Measurements from ENCODE around the gene KRTAP5-11.
"Not testable (repeated sequence)": the region's sequence is repeated elsewhere in the genome, so short reads cannot be mapped to it uniquely, and the experiment has no call there.

KRTAP5-11 gene

DNA sequence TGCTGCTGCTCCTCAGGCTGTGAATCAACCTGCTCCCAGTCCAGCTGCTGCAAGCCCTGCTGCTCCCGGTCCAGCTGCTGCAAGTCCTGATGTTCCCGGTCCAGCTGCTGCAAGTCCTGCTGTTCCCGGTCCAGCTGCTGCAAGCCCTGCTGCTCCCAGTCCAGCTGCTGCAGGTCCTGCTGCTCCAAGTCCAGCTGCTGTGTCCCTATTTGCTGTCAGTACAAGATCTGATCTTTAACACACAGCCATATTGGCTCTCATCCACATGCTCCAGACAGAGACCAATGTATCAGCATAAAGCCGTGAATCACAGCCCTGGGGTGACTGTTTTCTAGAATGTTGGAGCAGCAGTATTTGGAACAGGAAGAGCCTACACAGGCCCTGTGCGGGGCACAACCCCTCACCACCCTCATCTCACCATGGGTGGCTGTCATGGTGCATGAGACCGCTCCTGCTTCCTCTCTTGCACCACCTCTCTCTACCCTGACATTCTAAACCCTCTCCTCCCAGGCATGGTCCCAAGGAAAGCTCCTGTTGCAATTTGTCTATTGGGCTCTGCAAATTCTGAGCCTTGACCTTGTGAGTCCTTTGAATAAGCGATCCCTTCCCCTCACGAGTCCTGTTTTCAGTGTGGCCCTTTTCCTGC is 13.8 kb downstream of the KRTAP5-11 start:
- in situ Hi-C loops (cut with HindIII; ENCODE audit: low pct_unique_long_range_greater_than_20kb, low sequenced_read_pairs) = no loop called here
- DNase-seq (ENCODE audit: low read depth in 1 of 2, low spot score in 1 of 2) = no peak
- TF ChIP-seq JUND (IDR thresholded peaks at IDR 0.05; ENCODE audit: low read depth) = no peak

DNA sequence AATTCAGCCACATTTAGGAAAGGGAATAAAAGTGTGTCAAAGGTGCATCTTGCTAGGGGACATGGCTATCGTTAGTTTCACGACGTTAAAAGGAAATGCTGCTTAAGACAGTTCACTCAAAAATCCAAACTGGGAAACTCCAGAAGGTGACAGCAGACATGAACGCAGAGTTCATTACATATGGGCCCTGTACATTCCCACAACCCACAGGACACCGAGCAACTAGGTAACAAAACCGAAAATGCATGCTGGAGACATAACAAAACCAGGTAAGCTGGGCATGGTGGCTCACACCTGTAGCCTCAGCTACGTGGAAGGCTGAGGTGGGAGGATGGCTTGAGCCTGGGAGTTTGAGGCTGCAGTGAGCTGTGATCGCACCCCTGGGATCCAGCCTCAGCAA is 15.0 kb downstream of the KRTAP5-11 start:
- in situ Hi-C loops (cut with HindIII; ENCODE audit: low pct_unique_long_range_greater_than_20kb, low sequenced_read_pairs); DNase-seq (ENCODE audit: low read depth in 1 of 2, low spot score in 1 of 2): not testable (repeated sequence)

DNA sequence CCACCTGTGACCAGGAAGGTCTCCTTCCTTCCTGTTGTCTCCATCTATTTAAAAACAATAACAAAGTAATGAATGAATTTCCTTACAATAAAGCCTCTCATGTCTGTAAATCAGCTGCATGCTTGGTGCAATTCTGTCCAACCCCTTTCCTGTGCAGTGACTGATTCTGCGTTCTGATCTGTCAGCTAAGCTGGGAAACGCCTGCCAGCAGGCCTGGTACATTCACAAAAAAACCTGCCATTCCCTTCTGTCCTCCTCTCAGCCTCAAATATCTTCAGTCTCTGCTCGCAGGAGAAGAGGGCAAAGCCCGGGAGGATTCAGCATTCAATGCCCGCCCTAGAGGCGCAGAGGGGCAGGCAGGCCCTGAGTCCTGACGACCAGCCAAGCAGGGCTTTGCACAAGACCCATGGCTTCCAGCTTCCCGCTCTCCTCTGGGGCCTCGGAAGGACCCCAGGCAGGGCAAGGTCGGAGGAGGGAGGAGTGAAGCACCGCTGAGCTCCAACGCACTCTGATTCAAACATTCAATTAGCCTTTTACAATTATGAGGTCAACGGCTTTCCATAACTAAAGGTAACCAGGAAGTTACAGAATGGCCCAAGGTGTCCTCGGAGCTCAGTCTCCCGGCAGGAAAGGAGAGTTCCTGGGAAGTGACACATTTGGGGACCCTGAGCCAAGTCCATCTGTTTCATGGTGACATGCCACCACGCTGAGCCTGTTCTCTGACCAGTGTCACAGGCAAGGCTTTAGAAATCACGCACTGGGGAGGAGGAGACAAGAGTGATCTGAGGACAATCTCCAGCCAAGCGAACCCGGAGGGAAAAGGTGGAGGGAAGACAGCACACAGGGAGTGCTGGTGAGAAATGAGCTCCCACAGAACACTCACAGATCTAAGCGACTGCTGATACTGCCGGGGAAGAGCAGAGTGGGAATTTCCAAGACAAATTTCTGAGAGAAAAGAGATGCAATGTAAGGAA is 15.8 kb downstream of the KRTAP5-11 start:
- in situ Hi-C loops (cut with HindIII; ENCODE audit: low pct_unique_long_range_greater_than_20kb, low sequenced_read_pairs); DNase-seq (ENCODE audit: low read depth in 1 of 2, low spot score in 1 of 2): not testable (repeated sequence)

DNA sequence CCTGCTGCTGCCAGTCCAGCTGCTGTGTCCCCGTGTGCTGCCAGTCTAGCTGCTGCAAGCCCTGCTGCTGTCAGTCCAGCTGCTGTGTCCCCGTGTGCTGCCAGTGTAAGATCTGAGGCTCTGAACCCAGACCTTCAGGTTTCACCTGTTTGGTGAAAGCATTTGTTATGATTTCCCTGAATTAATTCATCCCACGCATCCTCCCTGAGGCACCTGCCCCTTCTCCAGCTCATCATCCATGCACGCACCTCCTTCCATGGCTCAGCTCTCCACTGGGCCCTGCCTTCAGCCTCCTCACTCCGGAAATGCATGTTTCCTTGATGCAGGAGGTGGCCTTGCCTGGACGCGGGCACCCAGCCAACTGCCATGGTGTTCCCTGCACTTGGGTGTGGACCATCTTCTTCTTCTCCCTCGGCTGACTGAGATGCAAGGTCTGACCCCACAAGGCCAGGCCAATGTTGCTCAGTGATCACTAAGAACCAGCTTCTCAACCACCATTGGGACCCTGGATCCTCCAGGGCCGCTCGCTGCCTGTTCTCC is 16.5 kb downstream of the KRTAP5-11 start:
- no peak for TF ChIP-seq JUND (IDR thresholded peaks at IDR 0.05; ENCODE audit: low read depth)
- in situ Hi-C loops (cut with HindIII; ENCODE audit: low pct_unique_long_range_greater_than_20kb, low sequenced_read_pairs) = no loop called here
- peak in 1 of 2 experiments; percentile 42 for DNase-seq (ENCODE audit: low read depth in 1 of 2, low spot score in 1 of 2)

DNA sequence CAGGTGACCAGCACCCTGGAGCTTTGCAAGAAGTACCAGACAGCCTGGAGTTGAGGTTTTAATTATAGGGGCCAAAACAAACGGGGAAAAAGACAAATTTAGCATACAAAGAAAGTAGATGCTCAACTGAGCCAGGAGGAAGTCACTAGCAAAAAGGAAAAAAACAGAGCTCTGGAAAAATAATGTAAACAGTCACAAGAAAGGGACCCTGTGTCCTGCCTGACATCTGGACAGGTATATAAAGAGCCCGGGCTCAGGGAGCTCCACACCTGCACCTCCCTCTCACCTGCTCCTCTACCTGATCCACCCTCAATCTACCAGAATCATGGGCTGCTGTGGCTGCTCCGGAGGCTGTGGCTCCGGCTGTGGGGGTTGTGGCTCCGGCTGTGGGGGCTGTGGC is 17.4 kb downstream of the KRTAP5-11 start, which contains the start of gene KRTAP5-10:
Gene KRTAP5-10 (plus strand): TSS at position 301 of the 400 bp plus-strand sequence. CDS start 25 bp downstream, at position 326.
- TF ChIP-seq JUND (IDR thresholded peaks at IDR 0.05; ENCODE audit: low read depth) = no peak
- no peak for DNase-seq (ENCODE audit: low read depth in 1 of 2, low spot score in 1 of 2)
- in situ Hi-C loops (cut with HindIII; ENCODE audit: low pct_unique_long_range_greater_than_20kb, low sequenced_read_pairs) = no loop called here

DNA sequence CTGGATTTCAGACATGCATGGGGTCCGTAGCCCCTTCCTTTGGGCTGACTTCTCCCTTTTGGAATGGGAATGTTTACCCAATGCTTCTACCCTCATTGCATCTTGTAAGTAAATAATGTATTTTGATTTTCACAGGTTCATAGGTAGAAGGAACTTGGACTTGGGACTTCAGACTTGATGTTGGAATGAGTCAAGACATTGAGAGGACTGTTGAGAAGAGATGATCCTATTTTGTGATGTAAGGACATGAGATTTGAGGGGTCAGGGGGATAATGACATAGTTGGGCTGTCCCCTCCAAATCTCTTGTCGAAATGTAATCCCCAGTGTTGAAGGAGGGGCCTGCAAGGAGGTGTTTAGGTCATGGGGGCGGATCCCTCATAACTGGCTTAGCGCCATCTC is 18.2 kb downstream of the KRTAP5-11 start:
- DNase-seq (ENCODE audit: low read depth in 1 of 2, low spot score in 1 of 2) = no peak
- no peak for TF ChIP-seq JUND (IDR thresholded peaks at IDR 0.05; ENCODE audit: low read depth)
- in situ Hi-C loops (cut with HindIII; ENCODE audit: low pct_unique_long_range_greater_than_20kb, low sequenced_read_pairs) = no loop called here

DNA sequence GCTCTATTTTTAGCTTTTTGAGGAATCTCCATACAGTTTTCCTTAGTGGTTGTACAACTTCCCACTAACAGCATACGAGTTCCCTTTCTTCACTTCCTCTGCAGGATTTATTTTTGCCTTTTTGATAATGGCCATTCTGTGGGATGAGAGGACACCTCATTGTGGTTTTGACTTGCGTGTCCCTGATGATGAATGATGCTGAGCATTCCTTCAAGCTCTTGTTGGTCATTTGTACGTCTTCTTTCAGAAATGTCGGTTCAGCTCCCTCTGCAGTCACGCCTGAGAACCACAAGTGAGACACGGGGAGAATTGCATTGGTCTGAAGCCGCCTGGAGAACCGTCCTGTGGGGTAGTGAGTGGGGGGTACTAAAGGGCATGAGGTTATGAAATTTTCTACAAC is 19.3 kb downstream of the KRTAP5-11 start:
- in situ Hi-C loops (cut with HindIII; ENCODE audit: low pct_unique_long_range_greater_than_20kb, low sequenced_read_pairs) = no loop called here
- peak; percentile 54 to 71 for DNase-seq (ENCODE audit: low read depth in 1 of 2, low spot score in 1 of 2)
- no peak for TF ChIP-seq JUND (IDR thresholded peaks at IDR 0.05; ENCODE audit: low read depth)

DNA sequence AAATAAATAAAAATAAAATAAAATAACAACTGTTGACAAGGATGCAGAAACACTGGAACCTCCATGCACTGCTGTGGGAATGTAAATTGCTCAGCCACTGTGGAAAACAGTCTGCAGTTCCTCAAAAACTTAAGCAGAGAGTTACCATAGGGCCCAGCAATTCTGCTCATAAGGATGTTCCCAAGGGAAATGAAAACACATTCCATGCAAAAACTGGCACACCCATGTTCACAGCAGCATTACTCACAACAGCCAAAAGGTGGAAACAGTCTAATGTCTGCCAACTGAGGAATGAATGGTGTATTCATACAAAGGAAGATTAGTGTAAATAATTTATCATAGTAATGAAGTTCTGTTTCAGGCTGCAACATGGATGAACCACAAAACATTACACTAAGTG is 20.6 kb downstream of the KRTAP5-11 start:
- DNase-seq (ENCODE audit: low read depth in 1 of 2, low spot score in 1 of 2) = no peak
- TF ChIP-seq JUND (IDR thresholded peaks at IDR 0.05; ENCODE audit: low read depth) = no peak
- in situ Hi-C loops (cut with HindIII; ENCODE audit: low pct_unique_long_range_greater_than_20kb, low sequenced_read_pairs) = no loop called here

DNA sequence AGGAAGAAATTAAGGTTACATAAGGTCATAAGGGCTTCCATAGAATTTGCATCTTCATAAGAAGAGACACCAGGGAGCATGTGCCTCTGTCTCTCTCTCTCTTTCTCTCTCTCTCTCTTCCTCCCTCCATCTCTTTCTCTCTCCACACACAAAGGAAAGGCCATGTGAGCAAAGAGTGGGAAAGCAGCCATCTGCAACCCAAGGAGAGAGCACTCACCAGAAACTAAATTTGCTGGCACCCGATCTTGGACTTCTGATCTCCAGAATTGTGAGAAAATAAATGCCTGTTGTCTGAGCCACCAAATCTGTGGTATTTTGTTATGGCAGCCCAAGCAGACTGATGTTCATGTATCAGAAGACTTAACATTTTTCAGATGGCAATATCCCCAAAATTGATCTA is 23.7 kb downstream of the KRTAP5-11 start:
- in situ Hi-C loops (cut with HindIII; ENCODE audit: low pct_unique_long_range_greater_than_20kb, low sequenced_read_pairs) = no loop called here
- no peak for DNase-seq (ENCODE audit: low read depth in 1 of 2, low spot score in 1 of 2)
- no peak for TF ChIP-seq JUND (IDR thresholded peaks at IDR 0.05; ENCODE audit: low read depth)

DNA sequence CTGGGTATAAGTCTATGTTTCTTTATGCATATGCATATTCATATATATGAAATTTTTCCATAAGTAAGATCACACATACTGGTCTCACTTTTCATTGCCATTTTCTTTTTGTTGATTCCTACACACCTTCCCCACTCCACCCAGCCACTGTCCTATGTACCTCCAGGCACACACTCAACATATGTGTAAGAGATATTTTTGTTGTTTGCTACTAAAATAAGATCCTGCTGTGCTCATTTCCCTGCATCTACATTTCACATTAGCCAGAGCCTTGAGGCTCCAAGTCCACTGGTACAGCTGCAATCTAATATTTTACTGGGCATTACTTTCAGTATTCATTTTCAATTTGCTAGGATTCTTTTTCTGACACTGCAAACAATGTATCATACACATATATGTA is 25.4 kb downstream of the KRTAP5-11 start:
- no peak for TF ChIP-seq JUND (IDR thresholded peaks at IDR 0.05; ENCODE audit: low read depth)
- no peak for DNase-seq (ENCODE audit: low read depth in 1 of 2, low spot score in 1 of 2)
- in situ Hi-C loops (cut with HindIII; ENCODE audit: low pct_unique_long_range_greater_than_20kb, low sequenced_read_pairs) = no loop called here

DNA sequence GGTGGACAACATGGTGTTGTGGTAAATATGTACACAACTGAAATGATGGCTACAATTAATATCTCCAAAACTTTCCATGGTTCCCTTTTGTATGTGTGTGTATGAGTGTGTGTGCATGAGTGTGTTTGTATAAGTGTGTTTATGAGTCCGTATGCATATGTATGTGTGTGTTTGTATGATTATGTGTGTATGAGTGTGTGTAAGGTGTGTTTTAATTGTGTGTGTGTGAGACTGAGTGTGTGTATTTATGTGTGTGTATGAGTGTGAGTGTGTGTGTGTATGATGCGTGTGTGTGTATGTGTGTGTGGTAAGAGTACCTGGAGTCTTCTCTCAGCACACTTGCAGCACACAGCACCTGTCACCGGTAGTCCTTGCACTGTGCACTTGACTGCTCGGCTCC is 26.7 kb downstream of the KRTAP5-11 start:
- in situ Hi-C loops (cut with HindIII; ENCODE audit: low pct_unique_long_range_greater_than_20kb, low sequenced_read_pairs) = no loop called here
- TF ChIP-seq JUND (IDR thresholded peaks at IDR 0.05; ENCODE audit: low read depth) = no peak
- DNase-seq (ENCODE audit: low read depth in 1 of 2, low spot score in 1 of 2) = no peak

DNA sequence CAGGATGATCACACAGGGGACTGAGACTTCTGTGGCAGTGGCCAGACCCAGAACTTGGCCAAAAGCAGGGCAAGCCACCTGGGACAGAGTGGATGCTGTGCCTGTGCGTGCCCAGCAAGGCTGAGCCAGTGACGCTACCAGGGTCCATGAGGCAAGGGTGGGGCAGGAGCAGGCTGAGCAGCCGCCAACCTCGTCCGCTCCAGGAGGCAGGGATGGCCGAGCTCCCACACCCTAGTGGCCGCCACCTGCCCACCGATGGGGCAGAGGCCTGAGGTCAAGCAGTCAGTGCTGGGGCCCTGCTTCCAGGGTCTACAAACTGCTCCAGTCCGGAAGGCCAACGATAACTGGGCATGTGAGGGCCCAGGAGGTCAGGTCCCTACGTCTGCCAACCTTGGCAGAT is 27.2 kb downstream of the KRTAP5-11 start:
- TF ChIP-seq JUND (IDR thresholded peaks at IDR 0.05; ENCODE audit: low read depth) = no peak
- in situ Hi-C loops (cut with HindIII; ENCODE audit: low pct_unique_long_range_greater_than_20kb, low sequenced_read_pairs) = no loop called here
- no peak for DNase-seq (ENCODE audit: low read depth in 1 of 2, low spot score in 1 of 2)

DNA sequence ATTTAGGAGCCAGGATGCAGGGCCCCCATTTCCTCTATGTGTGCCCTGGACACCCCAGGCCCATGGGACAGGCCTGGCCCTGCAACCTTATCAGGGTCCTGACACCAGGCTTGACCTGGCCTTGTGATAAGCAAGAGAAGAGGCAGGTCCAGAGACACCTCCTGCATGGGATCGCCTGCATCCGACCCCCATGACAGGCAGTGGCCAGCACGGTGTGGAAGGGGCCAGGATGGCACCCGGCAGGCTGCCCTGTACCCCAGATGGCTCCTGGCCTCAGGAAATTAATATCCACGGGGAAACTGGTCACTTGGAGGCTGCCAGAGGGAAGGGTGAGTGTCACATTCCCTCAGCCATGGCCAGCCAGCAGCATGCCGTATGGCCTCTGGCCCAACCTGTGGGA is 27.7 kb downstream of the KRTAP5-11 start:
- no peak for DNase-seq (ENCODE audit: low read depth in 1 of 2, low spot score in 1 of 2)
- in situ Hi-C loops (cut with HindIII; ENCODE audit: low pct_unique_long_range_greater_than_20kb, low sequenced_read_pairs) = no loop called here
- no peak for TF ChIP-seq JUND (IDR thresholded peaks at IDR 0.05; ENCODE audit: low read depth)

Measured in T47D (cell line).